NCI-H2196 treated with DMSO at 0.1 percent for 48 hours (cell line): Measurements from ENCODE around the gene PDPN.

Experiments
- DNase-seq: peaks from one replicate; lab custom pipeline; 2025; ENCODE audit not compliant: unreplicated experiment; lab: John Stamatoyannopoulos, UW

Gene PDPN

DNA sequence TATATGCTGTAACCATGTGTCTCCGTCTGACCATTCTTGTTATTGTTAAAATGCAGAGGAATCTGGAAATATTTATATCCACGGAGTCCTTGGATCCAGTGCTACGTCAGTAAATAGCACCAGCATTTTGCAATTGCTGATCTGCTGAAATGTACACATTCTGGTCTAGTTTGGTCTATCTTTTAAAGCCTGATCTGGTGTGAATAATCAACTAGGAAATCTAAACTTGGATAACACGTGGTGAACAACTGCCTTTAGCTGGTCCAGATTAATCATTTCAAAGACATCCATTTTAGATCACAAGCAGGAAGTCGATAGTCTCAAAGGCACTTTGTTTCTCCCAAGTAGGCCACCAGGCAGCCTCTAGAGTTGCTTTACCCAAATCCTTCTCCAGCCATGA lies 32.6 kb downstream of the PDPN start:
- no peak for DNase-seq

DNA sequence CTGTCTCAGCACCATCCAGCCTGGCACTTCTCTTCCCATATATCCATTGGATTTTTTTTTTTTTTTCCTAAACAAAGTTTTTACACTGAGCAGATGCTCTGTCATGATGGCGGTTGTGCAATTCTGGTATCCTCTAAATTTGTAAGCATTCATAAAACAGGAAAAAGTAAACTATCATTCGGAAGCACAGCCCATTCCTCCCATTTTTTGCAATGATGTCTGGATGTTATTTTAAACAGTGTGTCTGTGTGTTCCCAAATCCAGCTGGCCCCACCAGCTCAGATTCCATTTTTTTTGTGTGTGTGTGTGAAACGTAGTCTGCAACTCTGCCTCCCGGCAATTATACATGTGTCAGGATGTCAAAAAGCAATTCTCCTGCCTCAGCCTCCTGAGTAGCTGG lies 33.5 kb downstream of the PDPN start:
- no peak for DNase-seq

DNA sequence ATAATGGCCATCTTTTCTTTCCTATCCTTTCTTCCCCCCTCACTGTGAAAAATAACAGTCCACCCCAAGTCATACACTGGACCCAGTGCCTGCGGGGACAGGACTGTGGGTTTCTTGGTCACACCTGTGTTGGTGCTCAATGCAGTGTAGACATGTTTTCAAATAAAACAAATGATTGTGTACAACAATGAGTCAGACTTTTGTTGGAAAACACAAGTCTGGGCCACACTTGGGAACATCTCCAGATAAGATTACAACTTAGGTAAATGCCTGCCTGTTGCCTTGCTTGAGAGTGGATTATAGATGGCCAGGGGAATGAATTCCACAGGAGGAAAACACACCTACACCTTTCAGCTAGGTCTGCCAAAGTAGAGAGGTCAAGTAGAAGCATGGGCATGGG lies 34.1 kb downstream of the PDPN start:
- DNase-seq = no peak

DNA sequence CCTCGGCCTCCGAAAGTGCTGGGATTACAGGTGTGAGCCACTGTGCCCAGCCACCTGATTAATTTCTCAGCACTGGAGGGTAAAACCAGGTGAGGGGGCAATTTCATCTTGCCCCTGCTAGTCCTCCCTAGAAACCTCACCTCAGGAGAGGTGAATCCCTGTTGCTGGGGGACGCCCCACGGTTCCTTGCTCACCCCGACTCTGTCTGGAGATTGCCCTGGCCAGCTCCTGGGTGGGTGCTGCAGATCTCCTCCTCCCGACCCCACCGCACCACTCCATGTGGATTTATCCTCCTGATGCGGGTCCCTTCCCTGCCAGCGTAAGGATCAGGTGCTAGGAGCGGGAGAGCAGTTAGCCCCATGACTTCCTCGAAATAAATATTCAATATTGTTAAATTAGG lies 34.9 kb downstream of the PDPN start:
- DNase-seq = no peak

DNA sequence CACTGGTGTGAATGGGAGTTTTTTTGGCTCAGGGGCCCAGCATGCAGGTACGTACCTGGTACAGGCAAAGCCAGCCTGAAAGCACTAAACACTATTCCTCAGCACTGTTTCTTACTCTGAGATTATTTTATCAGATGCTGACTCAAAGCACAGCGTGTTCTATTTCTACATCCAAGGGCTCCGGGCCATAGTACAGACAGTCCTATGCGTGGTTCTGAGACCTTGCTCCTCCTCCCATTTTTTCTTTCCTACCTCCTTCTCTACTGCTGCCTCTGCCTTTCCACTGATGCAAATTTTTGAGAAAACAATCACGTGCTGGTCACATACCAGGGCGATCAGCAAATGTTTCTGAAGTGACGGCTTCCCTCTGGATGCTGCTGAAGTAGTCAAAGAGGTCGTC lies 36.3 kb downstream of the PDPN start:
- no peak for DNase-seq

DNA sequence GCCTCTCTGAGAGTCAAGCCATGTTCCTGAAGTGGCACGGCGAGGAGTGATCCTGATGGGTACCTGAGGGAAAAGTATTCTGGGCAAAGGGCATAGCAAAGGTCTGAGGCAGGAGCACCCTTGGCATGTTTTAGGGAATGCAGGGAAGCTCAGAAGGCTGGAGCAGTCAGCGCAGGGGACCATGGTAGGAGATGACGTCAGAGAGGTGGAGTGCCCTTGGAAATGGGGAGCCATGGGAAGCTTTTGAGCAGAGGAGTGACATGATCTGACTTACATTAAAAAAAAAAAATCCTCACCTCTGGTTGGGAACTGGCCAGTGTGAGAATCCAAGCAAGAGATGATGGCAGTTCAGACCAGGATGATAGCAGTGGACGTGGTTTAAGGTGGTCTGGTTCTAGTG lies 37.2 kb downstream of the PDPN start:
- DNase-seq = no peak

DNA sequence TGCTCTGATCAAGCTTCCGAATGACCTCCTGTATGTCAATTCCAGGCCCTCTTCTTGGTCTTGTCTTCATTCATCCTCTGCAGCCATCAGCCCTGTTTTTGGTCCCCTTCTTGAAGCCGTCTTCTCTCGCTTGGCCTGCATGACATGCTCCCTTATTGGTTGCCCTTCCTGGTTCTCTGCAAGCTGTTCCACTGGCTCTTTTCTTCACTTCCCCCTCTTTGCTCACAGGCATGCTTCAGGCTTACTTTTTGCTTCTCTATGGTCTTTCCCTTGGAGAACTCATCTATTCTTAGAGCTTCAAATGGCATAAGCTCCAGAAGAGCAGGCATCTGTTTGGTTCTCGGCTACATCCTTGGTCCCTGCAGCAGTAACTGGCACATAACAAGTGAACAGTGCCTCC lies 38.8 kb downstream of the PDPN start:
- no peak for DNase-seq

DNA sequence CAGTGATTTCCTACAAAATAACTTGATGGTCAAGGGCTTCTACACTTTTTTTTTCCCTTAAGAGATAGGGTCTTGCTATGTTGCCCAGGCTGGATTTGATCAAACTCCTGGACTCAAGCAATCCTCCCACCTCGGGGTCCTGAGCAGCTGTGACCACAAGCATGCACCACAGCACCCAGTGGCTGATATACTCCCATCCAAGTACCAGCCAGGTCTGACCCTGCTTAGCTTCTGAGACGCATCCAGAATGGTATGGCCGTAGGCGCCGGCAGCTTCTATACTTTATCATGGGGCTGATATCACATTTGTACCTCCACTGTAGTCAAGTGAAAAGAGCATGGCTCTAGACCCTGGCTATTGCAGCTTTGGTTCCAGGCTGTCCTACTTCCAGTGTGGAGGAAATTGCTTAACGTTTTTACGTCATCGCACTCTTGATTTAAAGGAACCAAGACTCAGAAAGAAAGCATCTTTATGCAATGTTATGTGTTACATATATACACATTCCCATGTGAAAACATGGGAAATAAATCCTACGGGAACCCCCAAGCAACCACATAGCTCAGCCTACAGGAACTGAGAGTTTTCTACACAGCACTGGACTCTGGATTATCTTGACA lies 39.5 kb downstream of the PDPN start:
- DNase-seq = no peak

DNA sequence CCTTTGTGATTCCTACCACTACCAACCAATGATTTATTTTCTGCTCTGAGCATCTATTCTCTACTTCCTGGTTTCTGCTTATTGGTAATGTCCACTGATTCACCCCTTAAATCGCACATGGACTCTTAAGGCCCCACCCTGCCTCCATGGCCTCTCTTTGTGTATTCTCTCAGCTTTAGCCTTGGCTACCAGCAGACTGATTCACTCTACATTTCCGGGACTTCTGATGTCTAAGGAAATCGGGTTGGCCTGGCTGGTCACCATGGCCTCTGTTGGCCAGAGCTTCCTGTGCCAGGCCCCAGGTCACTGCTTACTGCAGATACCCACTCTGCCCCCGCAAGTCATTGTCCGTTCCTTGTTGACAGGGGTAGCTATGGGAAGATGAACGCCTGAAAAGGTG lies 40.9 kb downstream of the PDPN start:
- no peak for DNase-seq

DNA sequence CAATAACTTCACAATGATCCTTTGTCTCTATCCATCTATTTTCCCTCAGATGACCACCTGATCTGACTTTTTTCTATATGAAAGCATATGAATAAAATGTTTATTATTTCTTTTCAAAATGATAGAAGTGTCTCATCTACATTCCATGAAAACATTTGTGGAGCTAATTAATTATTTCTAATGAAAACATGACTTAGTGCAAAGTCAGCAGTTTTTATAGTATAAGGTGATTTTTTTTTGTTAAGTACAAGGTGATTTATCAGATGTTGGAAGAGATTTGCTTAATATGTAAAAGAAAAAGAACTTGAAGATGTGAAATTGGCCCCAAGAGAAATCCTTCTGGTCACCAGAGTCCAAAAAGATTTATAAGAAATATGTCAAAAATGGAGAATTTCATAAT lies 43.5 kb downstream of the PDPN start:
- no peak for DNase-seq

DNA sequence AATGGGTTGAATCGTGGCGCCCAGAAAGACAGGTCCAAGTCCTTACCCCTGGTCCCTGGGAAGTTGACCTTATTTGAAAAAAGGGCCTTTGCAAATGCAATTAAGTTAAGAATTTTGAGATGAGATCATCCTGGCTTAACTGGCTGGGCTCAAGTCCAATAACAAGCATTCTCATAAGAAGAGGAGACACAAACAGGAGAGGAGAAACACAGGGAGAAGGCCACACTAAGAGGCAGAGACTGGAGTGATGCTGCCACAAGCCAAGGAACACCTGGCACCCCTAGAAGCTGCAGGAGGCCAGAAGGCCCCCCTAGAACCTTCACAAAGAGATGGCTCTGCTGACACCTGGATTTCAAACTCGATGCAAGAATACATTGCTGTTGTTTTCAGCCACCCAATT lies 44.6 kb downstream of the PDPN start:
- DNase-seq = no peak

DNA sequence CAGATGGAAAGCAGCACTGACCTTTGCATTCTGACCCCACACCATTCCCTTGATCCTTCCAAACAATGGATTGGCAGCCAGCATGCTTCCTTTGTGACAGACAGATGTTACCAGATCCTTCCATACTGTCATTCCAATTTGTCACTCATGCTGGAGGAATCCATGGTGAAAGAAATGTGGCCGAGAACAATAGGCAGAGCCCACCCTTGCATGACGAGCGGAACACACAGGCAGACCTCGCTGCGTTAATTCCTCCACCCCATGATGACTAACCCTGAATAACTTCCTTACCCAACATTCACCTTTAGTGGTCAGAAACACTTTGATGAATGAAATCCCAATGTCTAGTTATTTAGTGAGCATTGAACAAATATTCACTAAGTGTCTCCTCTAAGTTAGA lies 45.1 kb downstream of the PDPN start:
- DNase-seq = no peak

DNA sequence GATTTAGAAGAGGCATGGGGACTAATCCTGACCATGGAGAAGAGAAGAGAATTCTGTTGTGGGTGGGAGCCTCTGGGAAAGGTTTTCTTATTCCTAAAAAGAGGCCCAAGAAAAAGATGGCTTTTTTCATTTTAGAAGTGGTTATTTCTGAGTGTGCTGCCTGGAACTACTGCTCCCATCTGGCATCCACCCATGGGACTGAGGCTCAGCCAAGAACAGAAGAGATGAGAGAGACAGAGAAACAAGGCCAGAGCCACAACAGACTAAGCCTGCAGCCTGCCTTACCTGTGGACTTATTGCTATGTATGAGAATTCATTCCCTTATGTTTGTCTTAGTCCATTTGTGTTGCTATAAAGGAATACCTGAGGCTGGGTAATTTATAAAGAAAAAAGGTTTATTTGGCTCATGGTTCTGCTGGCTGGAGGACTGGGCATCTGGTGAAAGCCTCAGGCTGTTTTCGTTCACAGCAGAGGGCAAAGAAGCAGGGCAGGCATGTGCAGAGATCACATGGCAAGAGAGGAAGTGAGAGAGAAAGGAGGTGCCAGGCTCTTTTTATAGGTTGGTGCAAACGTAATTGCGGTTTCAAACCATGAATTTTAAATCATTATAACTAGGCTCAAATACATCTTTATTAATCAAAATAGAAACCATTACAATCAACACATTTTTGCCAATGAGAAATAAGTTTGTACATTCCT lies 58.8 kb downstream of the PDPN start:
- DNase-seq = no peak

DNA sequence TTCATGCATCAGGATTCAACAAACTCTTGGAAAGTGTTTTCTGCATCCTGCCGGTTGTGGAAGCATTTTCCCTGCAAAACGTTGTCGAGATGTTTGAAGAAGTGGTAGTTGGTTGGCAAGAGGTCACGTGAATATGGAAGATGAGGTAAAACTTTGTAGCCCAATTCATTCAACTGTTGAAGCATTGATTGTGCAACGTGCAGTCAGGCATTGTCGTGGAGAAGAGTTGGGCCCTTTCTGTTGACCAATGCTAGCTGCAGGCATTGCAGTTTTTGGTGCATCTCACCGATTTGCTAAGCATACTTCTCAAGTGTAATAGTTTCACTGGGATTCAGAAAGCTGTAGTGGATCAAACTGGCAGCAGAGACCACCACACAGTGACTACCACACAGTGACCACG lies 59.4 kb downstream of the PDPN start:
- no peak for DNase-seq

DNA sequence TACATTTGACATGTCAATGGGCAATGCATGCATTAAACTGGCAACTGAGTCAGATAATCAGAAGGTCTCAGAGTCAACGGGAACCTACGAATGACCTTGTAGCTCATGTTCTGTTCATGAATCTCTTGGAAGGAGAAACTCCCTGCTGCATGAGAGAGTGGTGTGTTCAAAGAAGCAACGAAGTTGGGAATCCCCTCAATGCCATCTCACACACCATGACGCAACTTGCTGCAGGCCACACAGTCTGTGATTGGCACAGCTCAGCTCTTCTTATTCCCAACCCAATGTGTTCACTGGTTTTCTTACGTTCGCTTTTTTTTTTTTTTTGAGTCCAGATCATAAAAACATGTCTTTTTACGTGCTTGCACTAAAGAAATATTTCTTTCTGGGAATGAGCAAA lies 62.9 kb downstream of the PDPN start:
- no peak for DNase-seq

DNA sequence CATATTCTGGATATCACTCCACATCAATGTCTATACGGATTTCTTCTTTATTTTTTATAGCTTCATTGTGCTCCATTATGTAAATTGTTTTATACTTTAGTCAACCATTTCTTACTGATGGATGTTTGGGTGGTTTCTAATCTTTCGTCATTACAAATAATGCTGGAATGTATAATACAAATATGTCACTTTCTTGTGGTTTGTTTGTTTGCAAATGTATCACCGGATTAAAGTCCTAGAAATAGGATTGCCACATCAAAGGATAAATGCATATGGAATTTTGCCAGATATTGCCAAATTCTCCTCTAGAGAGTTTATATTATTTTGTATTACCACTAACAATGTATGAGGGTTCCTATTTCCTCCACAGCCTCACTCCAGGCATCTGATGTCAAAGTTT lies 67.6 kb downstream of the PDPN start:
- no peak for DNase-seq

DNA sequence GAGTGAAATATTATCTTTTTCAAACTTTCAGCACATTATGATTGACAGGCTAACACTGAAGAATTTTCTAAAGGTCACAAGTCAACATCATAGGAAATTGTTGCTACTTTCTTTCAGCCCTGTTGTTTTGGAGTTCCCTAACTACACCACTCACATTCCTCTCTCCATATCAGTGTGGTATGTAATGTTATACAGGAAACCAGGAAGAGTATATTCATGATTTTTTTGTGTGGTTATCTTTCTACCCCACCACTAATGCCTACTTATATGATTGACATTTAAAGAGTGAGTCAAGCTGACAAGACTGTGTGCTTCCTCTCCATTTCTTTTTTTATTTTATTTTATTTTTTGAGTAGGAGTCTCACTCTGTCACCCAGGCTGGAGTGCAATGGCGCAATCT lies 68.6 kb downstream of the PDPN start:
- DNase-seq = no peak

DNA sequence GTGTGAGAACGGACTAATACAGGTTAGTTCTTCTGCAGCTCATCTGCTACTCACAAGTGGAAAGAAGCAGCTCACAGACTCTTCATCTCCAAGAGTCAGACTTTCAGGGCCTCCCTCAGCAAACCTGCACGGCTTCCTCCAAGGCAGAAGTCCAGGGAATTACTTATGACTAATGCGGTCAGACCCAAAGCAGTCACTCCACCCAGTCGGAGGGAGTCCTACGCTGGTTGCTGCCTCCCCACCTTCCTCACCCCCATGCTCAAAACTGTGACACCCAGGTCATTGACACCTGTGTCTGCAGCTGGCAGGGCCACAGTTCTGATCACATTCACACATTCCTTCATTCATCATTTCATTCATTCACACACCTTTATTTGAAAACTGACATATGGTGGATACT lies 77.9 kb downstream of the PDPN start:
- no peak for DNase-seq

DNA sequence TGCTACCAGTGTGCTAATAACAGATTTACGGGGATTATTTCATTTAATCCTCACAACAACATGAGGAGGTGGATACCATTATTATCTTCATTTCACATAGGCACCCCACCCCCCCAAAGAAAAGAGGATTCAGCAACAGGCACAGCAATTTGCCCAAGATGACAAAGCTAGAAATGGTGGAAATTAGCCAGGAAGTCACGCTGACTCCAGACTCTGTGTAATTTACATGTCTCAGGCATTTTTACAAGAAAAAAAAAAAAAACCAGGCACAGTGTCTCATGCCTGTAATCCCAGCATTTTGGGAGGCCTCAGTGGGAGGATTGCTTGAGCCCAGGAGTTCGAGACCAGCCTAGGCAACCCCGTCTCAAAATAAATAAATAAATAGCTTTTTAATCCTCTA lies 78.9 kb downstream of the PDPN start:
- no peak for DNase-seq

DNA sequence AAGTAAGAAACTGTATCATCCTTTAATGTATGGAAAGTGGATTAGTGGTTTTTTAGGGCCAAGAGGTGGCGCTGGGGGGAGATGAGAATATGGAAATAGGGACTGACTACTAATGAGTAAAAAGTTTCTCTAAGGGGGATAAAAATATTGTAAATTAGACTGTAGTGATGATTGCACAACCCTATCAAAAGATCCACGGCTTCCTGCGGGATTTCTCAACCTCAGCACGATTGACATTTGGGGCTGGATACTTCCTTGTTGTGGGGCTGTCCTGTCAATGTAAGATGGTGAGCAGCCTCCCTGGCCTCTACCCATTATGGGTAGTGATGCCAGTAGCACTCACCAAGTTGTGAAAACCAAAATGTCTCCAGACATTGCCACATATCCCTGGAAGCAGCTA lies 80.3 kb downstream of the PDPN start:
- no peak for DNase-seq

DNA sequence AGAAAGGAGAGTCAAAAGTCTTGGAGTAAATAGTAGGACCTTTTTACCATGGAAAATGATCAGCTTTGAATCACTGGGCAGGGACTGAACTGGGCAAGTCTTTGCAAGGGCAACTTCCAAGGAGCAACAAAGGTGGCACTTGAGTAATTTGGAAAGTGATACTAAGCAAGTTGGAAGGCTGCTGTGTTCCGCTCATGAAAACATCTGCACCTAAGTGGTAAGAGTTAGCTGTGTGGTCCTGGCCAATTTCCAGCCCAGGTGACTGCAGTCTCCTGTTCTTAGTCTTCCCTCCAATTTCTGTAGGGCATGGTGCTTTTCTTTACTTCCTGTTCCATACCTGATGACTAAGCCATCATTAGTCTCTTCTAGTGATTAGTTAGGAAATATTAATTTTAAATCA lies 80.8 kb downstream of the PDPN start:
- no peak for DNase-seq

DNA sequence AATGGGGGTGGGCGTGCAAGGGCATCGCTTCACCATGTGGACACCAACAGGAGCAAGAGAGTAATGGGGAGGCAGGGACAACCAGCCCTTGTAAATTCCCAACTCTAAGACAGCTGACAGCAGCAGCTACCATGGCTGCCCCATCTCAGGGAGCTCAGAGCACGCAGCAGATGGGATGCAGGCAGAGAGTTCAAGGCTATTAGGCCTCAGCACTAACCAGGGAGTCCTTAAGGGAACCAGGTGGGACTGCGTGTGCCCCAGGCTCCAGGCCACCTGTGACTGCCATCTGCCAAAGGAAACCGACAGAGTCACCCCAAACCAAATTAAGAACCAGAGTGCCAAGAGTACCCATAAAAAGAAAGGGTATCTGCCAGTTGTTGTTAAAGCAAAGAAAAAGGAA lies 82.7 kb downstream of the PDPN start:
- DNase-seq = no peak
